Skeletal muscle satellite cell (primary cell): ENCODE results near the gene DNPH1.

Experiments
- H3K27me3 ChIP-seq: 2 replicates; pipeline ENCODE4 v1.7.0; 2013; ENCODE audit warnings: low read length; ENCODE audit not compliant: control insufficient read depth, insufficient read depth
- H3K36me3 ChIP-seq: 2 replicates; pipeline ENCODE4 v1.7.0; 2013; ENCODE audit warnings: mild to moderate bottlenecking, control low read depth, low read length; ENCODE audit not compliant: insufficient read depth
- H3K4me1 ChIP-seq: 2 replicates; pipeline ENCODE4 v1.7.0; 2013; ENCODE audit warnings: low read length; ENCODE audit not compliant: control insufficient read depth, insufficient read depth
- H3K4me2 ChIP-seq: 2 replicates; pipeline ENCODE4 v1.7.0; 2013; ENCODE audit warnings: mild to moderate bottlenecking, low read length
- H3K4me3 ChIP-seq: 2 replicates; pipeline ENCODE4 v1.7.0; 2013; ENCODE audit warnings: low read length
- H3K9ac ChIP-seq: 2 replicates; pipeline ENCODE4 v1.7.0; 2013; ENCODE audit warnings: mild to moderate bottlenecking, low read depth, low read length, moderate library complexity
- H3K9me3 ChIP-seq: replicated peaks from 2 replicates; pipeline ENCODE4 v1.7.0; 2013; ENCODE audit warnings: mild to moderate bottlenecking, control low read depth, low read length

DNPH1 gene

DNA sequence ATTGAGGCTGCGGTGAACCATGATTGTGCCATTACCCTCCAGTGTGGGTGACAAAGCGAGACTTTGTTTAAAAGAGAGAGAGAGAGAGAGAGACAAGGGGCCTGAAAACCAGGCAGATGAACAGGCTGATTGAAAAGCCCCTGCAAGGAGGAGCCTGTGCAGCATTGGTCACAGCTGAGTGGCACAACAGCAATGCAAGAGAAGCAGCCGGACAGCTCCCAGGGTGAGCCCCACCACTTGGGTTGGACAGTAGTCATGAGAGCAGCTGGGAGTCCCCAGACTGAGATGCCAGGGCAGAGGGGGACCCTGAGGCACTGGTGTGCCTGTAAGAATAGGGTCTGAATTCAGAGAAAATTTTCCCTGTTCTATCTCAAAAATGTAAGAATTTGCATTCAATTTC, 10.2 kb downstream of the DNPH1 start:
- Histone ChIP-seq H3K27me3 (no peaks in the 10 kb centered on the region), H3K4me2 (no peak overlapping the region), H3K9me3 (no peaks in the 10 kb centered on the region), H3K9ac (no peak overlapping the region), H3K4me1 (peaks cover 14% of the 10 kb centered on the region), H3K4me3 (no peak overlapping the region), H3K36me3 (peaks cover 70% of the 10 kb centered on the region)

DNA sequence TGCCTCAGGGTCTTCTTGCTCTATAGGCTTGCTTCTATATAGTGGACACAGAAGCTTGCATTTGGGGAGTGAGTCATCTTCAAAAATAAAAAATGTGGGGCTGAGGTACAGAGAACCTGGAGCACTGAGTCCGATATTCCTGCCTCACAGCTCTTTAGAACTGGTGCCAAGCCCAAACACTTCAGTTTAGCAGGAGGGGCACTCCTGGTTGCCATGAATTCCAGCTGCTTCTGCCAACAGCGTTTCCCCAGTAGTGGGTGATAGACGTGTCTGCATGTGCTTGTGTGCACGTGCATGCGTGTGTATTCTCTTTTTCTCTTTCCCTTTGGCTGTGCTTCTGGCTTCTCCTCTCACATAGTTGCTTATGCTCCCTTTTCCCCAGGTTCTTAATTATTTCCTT, 11.9 kb downstream of the DNPH1 start:
- peaks cover 14% of the 10 kb centered on the region for H3K4me1 ChIP-seq
- no peaks in the 10 kb centered on the region for H3K27me3 ChIP-seq
- H3K9ac ChIP-seq, result no peak overlapping the region
- H3K9me3 ChIP-seq, result no peaks in the 10 kb centered on the region
- H3K4me3 ChIP-seq, result no peak overlapping the region
- peaks cover 69% of the 10 kb centered on the region for H3K36me3 ChIP-seq
- no peak overlapping the region for H3K4me2 ChIP-seq

DNA sequence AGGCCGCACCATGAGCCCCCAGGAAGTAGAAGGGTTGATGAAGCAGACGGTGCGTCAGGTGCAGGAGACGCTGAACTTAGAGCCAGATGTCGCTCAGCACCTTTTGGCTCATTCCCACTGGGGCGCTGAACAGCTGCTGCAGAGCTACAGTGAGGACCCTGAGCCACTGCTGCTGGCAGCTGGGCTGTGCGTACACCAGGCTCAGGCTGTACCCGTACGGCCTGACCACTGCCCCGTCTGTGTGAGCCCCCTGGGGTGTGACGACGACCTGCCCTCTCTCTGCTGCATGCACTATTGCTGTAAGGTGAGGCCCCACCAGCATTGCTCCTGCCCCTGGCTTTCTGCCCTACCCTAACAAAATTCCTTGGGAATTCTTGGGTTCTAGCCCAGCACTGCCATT, 13.1 kb downstream of the DNPH1 start:
- Histone ChIP-seq H3K4me1 (peaks cover 4% of the 10 kb centered on the region), H3K27me3 (no peaks in the 10 kb centered on the region), H3K9ac (no peak overlapping the region), H3K4me2 (no peak overlapping the region), H3K36me3 (peaks cover 68% of the 10 kb centered on the region), H3K9me3 (no peaks in the 10 kb centered on the region), H3K4me3 (no peak overlapping the region)

DNA sequence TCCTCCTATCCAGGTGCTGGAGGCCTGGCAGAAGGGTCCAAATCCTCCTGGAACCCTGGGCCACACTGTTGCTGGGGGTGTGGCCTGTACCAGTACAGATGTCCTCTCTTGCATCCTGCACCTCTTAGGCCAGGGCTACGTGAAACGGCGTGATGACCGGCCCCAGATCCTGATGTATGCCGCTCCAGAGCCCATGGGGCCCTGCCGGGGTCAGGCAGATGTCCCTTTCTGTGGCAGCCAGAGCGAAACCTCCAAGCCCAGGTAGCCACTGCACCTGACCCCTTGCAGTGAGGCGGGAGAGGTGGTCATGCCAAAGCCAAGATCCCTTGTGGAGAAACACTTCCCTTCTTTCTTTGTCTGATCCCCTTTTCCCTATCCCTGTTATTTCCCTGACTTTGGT, 14.2 kb downstream of the DNPH1 start:
- no peak overlapping the region for H3K4me3 ChIP-seq
- H3K36me3 ChIP-seq, result peaks cover 56% of the 10 kb centered on the region
- H3K27me3 ChIP-seq, result no peaks in the 10 kb centered on the region

DNA sequence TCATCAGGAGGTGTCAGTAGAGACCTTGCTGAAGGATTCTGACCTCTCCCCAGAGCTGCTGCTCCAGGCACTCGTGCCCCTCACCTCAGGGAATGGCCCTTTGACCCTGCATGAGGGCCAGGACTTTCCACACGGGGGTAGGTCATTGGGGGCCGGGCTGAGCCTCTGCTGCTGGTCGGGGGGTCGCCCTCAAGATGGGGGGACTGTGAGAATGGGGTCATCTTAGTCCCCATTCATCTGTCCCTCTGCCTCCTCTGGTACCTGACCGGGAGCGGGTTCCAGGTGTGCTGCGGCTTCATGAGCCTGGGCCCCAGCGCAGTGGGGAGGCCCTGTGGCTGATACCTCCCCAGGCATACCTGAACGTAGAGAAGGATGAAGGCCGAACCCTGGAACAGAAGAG, 15.8 kb downstream of the DNPH1 start:
- H3K9ac ChIP-seq, result no peak overlapping the region
- no peaks in the 10 kb centered on the region for H3K9me3 ChIP-seq
- H3K36me3 ChIP-seq, result peaks cover 46% of the 10 kb centered on the region
- no peak overlapping the region for H3K4me2 ChIP-seq
- H3K27me3 ChIP-seq, result no peaks in the 10 kb centered on the region
- no peaks in the 10 kb centered on the region for H3K4me1 ChIP-seq
- H3K4me3 ChIP-seq, result no peak overlapping the region

More for the DNA sequence above, 14.2 kb downstream of the DNPH1 start:
- H3K9me3 ChIP-seq, result no peaks in the 10 kb centered on the region
- H3K4me2 ChIP-seq, result no peak overlapping the region
- H3K4me1 ChIP-seq, result no peaks in the 10 kb centered on the region
- H3K9ac ChIP-seq, result no peak overlapping the region

DNA sequence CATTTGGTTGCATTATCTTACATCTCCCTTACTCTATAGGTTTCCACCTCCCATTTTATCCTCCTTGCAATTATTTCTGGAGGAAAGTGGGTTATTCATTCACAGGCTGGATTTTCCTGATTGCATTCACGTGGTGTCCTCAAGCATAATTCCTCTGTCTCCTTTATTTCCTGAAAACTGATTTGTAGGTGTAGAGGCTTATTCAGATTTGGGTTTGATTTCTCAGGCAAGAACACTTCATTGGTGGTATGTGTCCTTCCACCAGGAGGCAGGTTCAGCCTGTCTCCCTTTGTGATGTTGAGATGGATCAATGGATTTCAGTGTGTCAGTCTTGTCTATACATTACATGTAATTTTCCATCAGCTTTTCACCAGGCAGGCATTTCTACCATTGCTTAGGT, 17.3 kb downstream of the DNPH1 start:
- H3K4me2 ChIP-seq, result no peak overlapping the region
- no peaks in the 10 kb centered on the region for H3K9me3 ChIP-seq
- H3K4me3 ChIP-seq, result no peak overlapping the region
- H3K4me1 ChIP-seq, result no peaks in the 10 kb centered on the region
- peaks cover 42% of the 10 kb centered on the region for H3K36me3 ChIP-seq
- no peaks in the 10 kb centered on the region for H3K27me3 ChIP-seq
- no peak overlapping the region for H3K9ac ChIP-seq

DNA sequence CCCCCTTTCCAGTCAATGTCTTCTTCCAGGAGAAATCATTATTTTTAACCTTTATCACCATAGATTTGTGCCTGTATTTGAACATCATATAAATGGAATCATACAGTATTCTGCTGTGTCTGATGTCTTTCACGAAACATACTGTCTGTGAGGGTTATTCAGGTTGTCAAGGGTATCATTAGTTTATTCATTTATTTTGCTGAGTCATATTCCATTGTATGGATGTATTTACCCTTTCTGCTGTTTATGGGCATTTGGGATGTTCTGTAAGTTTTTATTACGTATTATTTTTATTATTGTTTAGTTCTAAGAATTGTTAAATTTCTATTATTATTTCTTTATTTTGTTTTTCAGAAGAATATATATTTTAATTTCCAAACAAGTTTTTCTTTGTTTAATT, 22.0 kb downstream of the DNPH1 start:
- no peak overlapping the region for H3K4me3 ChIP-seq
- H3K36me3 ChIP-seq, result peaks cover 26% of the 10 kb centered on the region
- no peaks in the 10 kb centered on the region for H3K4me1 ChIP-seq
- no peaks in the 10 kb centered on the region for H3K27me3 ChIP-seq
- H3K9ac ChIP-seq, result no peak overlapping the region
- no peak overlapping the region for H3K4me2 ChIP-seq
- H3K9me3 ChIP-seq, result no peaks in the 10 kb centered on the region

DNA sequence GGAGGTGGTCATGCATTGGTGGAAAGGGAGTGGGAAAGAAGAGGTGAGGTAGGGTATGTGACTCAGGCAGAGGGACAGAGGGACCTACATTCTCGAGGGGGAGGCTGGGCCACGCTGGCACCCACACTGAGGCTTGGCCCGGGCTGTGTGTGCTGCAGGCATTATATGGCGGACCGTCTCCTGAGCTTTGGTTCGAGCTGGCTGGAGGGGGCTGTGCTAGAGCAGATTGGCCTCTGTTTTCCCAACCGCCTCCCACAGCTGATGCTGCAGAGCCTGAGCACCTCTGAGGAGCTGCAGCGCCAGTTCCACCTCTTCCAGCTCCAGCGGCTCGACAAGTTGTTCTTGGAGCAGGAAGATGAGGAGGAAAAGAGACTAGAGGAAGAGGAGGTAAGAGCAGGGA, 23.4 kb downstream of the DNPH1 start:
- Histone ChIP-seq H3K27me3 (no peaks in the 10 kb centered on the region), H3K4me2 (no peak overlapping the region), H3K4me1 (no peaks in the 10 kb centered on the region), H3K4me3 (no peak overlapping the region), H3K9ac (no peak overlapping the region), H3K36me3 (peaks cover 30% of the 10 kb centered on the region), H3K9me3 (no peaks in the 10 kb centered on the region)

DNA sequence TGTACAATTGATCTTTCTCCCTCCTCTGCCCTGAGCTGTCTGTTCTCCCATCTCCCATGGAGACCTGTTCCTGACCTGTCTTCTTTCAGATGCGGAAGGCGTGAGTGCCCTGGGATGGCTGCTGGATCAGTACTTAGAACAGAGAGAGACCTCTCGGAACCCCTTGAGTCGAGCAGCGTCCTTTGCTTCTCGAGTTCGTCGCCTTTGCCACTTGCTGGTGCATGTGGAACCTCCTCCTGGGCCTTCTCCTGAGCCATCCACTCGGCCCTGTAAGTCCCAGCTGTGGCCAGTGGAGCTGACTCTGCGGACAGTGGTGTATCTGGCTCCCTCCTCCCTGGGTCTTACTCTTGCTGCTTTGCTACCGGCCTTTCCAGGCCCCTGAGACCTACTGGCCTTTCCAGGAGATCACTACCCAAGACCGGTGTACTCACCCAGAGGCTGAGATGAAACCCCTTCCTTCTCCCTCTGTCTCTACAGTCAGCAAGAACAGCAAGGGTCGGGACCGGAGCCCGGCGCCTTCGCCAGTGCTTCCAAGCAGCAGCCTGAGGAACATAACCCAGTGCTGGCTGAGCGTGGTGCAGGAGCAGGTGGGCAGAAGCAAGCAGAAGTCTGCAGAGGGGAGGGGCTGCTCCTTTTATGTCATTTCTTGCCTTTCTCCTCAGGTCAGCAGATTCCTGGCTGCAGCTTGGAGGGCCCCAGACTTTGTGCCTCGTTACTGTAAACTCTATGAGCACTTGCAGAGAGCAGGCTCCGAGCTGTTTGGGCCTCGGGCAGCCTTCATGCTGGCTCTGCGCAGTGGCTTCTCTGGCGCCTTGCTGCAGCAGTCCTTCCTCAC, 24.8 kb downstream of the DNPH1 start:
- no peak overlapping the region for H3K9ac ChIP-seq

DNA sequence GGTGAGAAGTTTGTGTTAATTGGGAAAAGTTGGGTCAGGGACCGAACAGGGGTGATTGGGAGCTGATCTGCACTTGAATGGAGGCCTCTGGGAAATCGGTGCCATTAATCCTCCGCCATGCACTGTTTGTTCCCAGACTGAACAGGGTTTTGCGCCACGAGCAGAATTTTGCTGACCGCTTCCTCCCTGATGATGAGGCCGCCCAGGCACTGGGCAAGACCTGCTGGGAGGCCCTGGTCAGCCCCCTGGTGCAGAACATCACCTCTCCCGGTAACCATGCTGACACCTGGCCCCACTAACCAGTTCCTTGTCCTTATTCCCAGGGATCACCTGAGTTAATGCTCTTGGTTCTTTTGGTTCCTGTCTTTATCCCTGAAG, 25.6 kb downstream of the DNPH1 start:
- Histone ChIP-seq H3K27me3 (no peaks in the 10 kb centered on the region), H3K36me3 (peaks cover 34% of the 10 kb centered on the region), H3K9ac (no peak overlapping the region), H3K9me3 (no peaks in the 10 kb centered on the region), H3K4me1 (no peaks in the 10 kb centered on the region), H3K4me3 (no peak overlapping the region), H3K4me2 (no peak overlapping the region)

More for the DNA sequence above, 24.8 kb downstream of the DNPH1 start:
- Histone ChIP-seq H3K4me3 (no peak overlapping the region), H3K9me3 (no peaks in the 10 kb centered on the region), H3K36me3 (peaks cover 34% of the 10 kb centered on the region), H3K4me1 (no peaks in the 10 kb centered on the region), H3K27me3 (no peaks in the 10 kb centered on the region), H3K4me2 (no peak overlapping the region)

DNA sequence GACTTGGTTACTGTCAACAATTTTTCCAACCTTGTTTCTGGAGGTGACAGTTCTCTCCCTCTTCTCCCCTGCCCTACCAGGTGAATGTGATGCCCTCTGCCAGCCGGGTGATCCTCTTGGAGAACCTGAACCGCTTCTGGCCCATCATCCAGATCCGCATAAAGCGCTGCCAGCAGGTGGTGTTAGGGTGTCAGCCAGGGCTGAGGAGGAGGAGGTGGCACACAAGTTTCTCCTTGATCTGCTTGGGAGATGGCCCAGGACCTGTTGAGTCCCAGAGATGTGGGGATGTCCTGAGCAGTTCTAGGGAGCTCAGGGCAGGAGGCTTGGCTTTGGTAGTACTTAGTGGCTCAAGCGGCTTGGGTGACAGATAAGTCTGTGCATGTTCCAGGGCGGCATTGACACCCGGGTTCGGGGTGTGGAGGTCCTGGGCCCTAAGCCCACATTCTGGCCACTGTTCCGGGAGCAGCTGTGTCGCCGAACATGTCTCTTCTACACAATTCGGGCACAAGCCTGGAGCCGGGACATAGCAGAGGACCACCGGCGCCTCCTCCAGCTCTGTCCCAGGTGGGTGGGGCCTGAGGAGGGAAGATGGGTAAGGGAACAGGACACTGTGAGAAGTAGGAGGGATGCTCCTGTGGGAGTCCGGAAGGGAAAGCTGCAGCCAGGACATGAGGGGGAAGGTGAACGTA, 26.1 kb downstream of the DNPH1 start:
- H3K36me3 ChIP-seq, result peaks cover 39% of the 10 kb centered on the region

DNA sequence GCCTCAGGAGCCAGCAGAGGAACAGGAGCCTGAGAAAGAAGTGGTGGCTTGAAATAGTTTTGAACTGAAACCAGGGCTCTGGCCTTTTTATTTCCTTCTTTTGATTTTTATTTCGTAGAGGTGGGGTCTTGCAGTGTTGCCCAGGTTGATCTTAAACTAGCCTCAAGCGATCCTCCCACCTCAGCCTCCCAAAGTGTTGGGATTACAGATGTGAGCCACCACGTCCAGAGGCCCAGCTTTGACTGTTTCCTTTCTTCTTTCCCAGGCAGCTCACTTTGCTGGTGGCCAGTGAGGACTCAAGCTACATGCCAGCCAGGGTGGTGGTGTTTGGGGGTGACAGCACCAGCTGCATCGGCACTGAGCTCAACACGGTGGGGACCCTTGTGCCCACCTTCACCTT, 26.8 kb downstream of the DNPH1 start:
- Histone ChIP-seq H3K4me1 (no peaks in the 10 kb centered on the region), H3K27me3 (no peaks in the 10 kb centered on the region), H3K4me3 (no peak overlapping the region), H3K9me3 (no peaks in the 10 kb centered on the region), H3K4me2 (no peak overlapping the region), H3K9ac (no peak overlapping the region), H3K36me3 (peaks cover 39% of the 10 kb centered on the region)

More for the DNA sequence above, 26.1 kb downstream of the DNPH1 start:
- Histone ChIP-seq H3K9ac (no peak overlapping the region), H3K9me3 (no peaks in the 10 kb centered on the region), H3K27me3 (no peaks in the 10 kb centered on the region), H3K4me3 (no peak overlapping the region), H3K4me1 (no peaks in the 10 kb centered on the region), H3K4me2 (no peak overlapping the region)
